GM12878 (cell line): ENCODE measurements around the gene RAB11FIP2. TPM values are rescaled to one million over a fixed set of nuclear protein-coding genes. Genes with fewer than 3 reads are reported as not detected.
A peak's percentile ranks its signal among the peaks of the same experiment; 100 is the strongest.

Experiments
- ATAC-seq: fragments of 200-7000 bp; cut with Tn5 transposase; 3 replicates; pipeline ENCODE4 v1.9.1; 2020; ENCODE audit warnings: mild to moderate bottlenecking, moderate library complexity
- BruUV-seq: library from RNA; stranded (reverse); fragments of 400-500 nt; replicated peaks from 2 replicates; lab custom pipeline; 2021; lab: Mats Ljungman, UMichigan
- CTCF ChIA-PET: fragments of 300-600 bp; sonication (Branson Sonifier 250); formaldehyde crosslinking; extraction: SDS; loops from one replicate; lab custom pipeline; 2021; ENCODE audit warnings: inconsistent platforms; lab: Yijun Ruan, JAX
- POLR2A ChIA-PET: fragments of 350-600 bp; formaldehyde crosslinking; extraction: SDS; loops from one replicate; lab custom pipeline; 2021; ENCODE audit warnings: inconsistent platforms; lab: Charles Lee
- RAD21 ChIA-PET: fragments of 300-600 bp; sonication (Branson Sonifier 250); formaldehyde crosslinking; loops from one replicate; lab custom pipeline; 2023; ENCODE audit warnings: antibody characterized with exemption; ENCODE audit not compliant: unreplicated experiment; lab: Charles Lee
- SMC1A ChIA-PET: fragments of 300-600 bp; sonication (Branson Sonifier 250); formaldehyde crosslinking; loops from one replicate; lab custom pipeline; 2023; ENCODE audit not compliant: unreplicated experiment, uncharacterized antibody; lab: Charles Lee
- DNase-seq: peaks from one replicate; pipeline ENCODE4 v3.0.0-alpha.2; 2011; ENCODE audit warnings: low read depth, low spot score
- FAIRE-seq: peaks from 3 replicates; lab custom pipeline; 2011; peaks lifted over from hg19 to GRCh38; lab: Jason Lieb, UNC
- H2AFZ ChIP-seq: 2 replicates; pipeline ENCODE4 v1.6.0; 2011; ENCODE audit warnings: low read depth, low read length, control low read depth; ENCODE audit not compliant: control insufficient read depth
- H3K27ac ChIP-seq: 2 replicates; pipeline ENCODE4 v1.5.1; 2011; ENCODE audit warnings: control low read depth; ENCODE audit not compliant: control insufficient read depth, insufficient read depth
- H3K27me3 ChIP-seq, 2 experiments: replicated peaks in 1 of 2; 2 replicates each; pipeline versions ENCODE4 v1.6.0 to v1.6.1; 2011; ENCODE audit warnings: low read length in 1 of 2; ENCODE audit not compliant: control insufficient read depth in 2 of 2, insufficient read depth in 2 of 2
- H3K36me3 ChIP-seq, 2 experiments: 2 replicates each; pipeline ENCODE4 v1.5.1; 2011; ENCODE audit warnings: low read length in 1 of 2; ENCODE audit not compliant: control insufficient read depth in 2 of 2, insufficient read depth in 2 of 2
- H3K4me1 ChIP-seq: 2 replicates; pipeline ENCODE4 v1.6.1; 2011; ENCODE audit warnings: mild to moderate bottlenecking, low read length, moderate library complexity, mixed read lengths; ENCODE audit not compliant: control insufficient read depth, insufficient read depth
- H3K4me2 ChIP-seq: 2 replicates; pipeline ENCODE4 v1.6.0; 2011; ENCODE audit warnings: control low read depth; ENCODE audit not compliant: control insufficient read depth, insufficient read depth
- H3K4me3 ChIP-seq: fragments of 200-600 bp; sonication (generic); 2 replicates; pipeline ENCODE4 v1.5.1; 2016
- H3K79me2 ChIP-seq: 2 replicates; pipeline ENCODE4 v1.6.0; 2011; ENCODE audit warnings: low read length; ENCODE audit not compliant: control insufficient read depth, insufficient read depth
- H3K9ac ChIP-seq: 2 replicates; pipeline ENCODE4 v1.8.0; 2011; ENCODE audit warnings: low read length, control low read depth, mixed read lengths; ENCODE audit not compliant: control insufficient read depth, insufficient read depth
- H3K9me3 ChIP-seq: replicated peaks from 3 replicates; pipeline ENCODE4 v1.5.1; 2011; ENCODE audit warnings: mild to moderate bottlenecking, low read length; ENCODE audit not compliant: control insufficient read depth, insufficient read depth
- H4K20me1 ChIP-seq: 2 replicates; pipeline ENCODE4 v1.6.0; 2011; ENCODE audit not compliant: control insufficient read depth, insufficient read depth
- FOXM1 ChIP-seq: IDR thresholded peaks from 2 replicates; pipeline ENCODE4 v1.6.1; 2012; ENCODE audit warnings: low read depth, mild to moderate bottlenecking, inconsistent platforms, low read length, moderate library complexity
- GABPA ChIP-seq: IDR thresholded peaks from 2 replicates; pipeline ENCODE4 v1.6.1; 2014; ENCODE audit warnings: antibody characterized with exemption, low read depth, mild to moderate bottlenecking, inconsistent platforms
- HSF1 ChIP-seq: fragments of 150-350 bp; IDR thresholded peaks from 2 replicates; pipeline ENCODE4 v1.6.1; 2014; ENCODE audit warnings: mild to moderate bottlenecking, low read depth, low read length
- IKZF2 ChIP-seq, 2 experiments: fragments of 450-650 bp; IDR thresholded peaks; 2 replicates each; pipeline ENCODE4 v1.6.1; 2017; ENCODE audit warnings: mild to moderate bottlenecking in 2 of 2, moderate library complexity in 2 of 2
- LARP7 ChIP-seq: fragments of 450-650 bp; IDR thresholded peaks from 2 replicates; pipeline ENCODE4 v1.6.1; 2017; ENCODE audit warnings: mild to moderate bottlenecking
- NBN ChIP-seq: fragments of 450-650 bp; IDR thresholded peaks from 2 replicates; pipeline ENCODE4 v1.6.1; 2016
- NRF1 ChIP-seq: conservative IDR thresholded peaks from 2 replicates; pipeline ENCODE4 v1.6.1; 2011; ENCODE audit warnings: mild to moderate bottlenecking, low read depth, low read length, improper control_type of control experiment
- PAX5 ChIP-seq: IDR thresholded peaks from 2 replicates; pipeline ENCODE4 v1.6.1; 2011; ENCODE audit warnings: low read depth, low read length, borderline replicate concordance
- PKNOX1 ChIP-seq: fragments of 450-650 bp; IDR thresholded peaks from 2 replicates; pipeline ENCODE4 v1.6.1; 2016; ENCODE audit warnings: mild to moderate bottlenecking
- PRDM15 ChIP-seq: fragments of 450-650 bp; formaldehyde crosslinking; IDR thresholded peaks from 2 replicates; pipeline ENCODE4 v1.4.0; 2020; ENCODE audit warnings: mild to moderate bottlenecking, moderate library complexity
- RAD21 ChIP-seq: IDR thresholded peaks from 2 replicates; pipeline ENCODE4 v1.6.1; 2011; ENCODE audit warnings: mild to moderate bottlenecking, low read depth, low read length, moderate library complexity; ENCODE audit not compliant: insufficient read depth
- RUNX3 ChIP-seq: IDR thresholded peaks from 2 replicates; pipeline ENCODE4 v1.6.1; 2012; ENCODE audit warnings: low read length, inconsistent platforms
- SKIL ChIP-seq: fragments of 450-650 bp; IDR thresholded peaks from 2 replicates; pipeline ENCODE4 v1.6.1; 2017; ENCODE audit warnings: mild to moderate bottlenecking, low read depth, inconsistent platforms; ENCODE audit not compliant: poor library complexity, severe bottlenecking
- SMAD5 ChIP-seq: IDR thresholded peaks from 2 replicates; pipeline ENCODE4 v1.6.1; 2016; ENCODE audit warnings: antibody characterized with exemption, low read depth
- TAF1 ChIP-seq: IDR thresholded peaks from 2 replicates; pipeline ENCODE4 v1.6.1; 2011; ENCODE audit warnings: mild to moderate bottlenecking, low read depth, low read length, borderline replicate concordance
- TARDBP ChIP-seq: IDR thresholded peaks from 2 replicates; pipeline ENCODE4 v1.6.1; 2016; ENCODE audit warnings: borderline replicate concordance
- ZNF217 ChIP-seq: fragments of 450-650 bp; IDR thresholded peaks from 2 replicates; pipeline ENCODE4 v1.6.1; 2017; ENCODE audit warnings: antibody characterized with exemption, mild to moderate bottlenecking
- ZNF24 ChIP-seq: fragments of 450-650 bp; IDR thresholded peaks from 2 replicates; pipeline ENCODE4 v1.6.1; 2017; ENCODE audit warnings: antibody characterized with exemption, mild to moderate bottlenecking
- in situ Hi-C: fragments of 300-500 bp; cut with MboI; formaldehyde crosslinking; loops from 9 replicates; pipeline ENCODE4 v1.14.3; 2018; ENCODE audit warnings: mixed read lengths
- intact Hi-C: fragments of 100-400 bp; cut with micrococcal nuclease; formaldehyde crosslinking; loops from one replicate; pipeline ENCODE4 v1.14.2; 2022; ENCODE audit not compliant: unreplicated experiment
- polyA plus RNA-seq, 11 experiments: library from polyadenylated mRNA; depleted of rRNA in 4 of 11; unstranded in 6 of 11; stranded (reverse) in 5 of 11; fragments of >200 nt; fragmentation: Nextera tagmentation in 4 of 11; fragmentation: Illumina TruSeq in 1 of 11; extraction: Ambion mirVana in 4 of 11; extraction: Trizol in 1 of 11; gene quantifications; 1 replicate in 1 of 11; 2 replicates in 10 of 11; pipeline versions ENCODE4 v1.2.1 to v1.2.3, GENCODE V29; 2011 to 2016; ENCODE audit warnings: inconsistent platforms in 2 of 11, missing spikeins in 2 of 11, low read depth in 1 of 11
- total RNA-seq, 4 experiments: library from RNA; depleted of rRNA in 3 of 4; stranded (reverse); fragments of >200 nt in 3 of 4; fragmentation: Illumina TruSeq in 1 of 4; extraction: Trizol in 1 of 4; gene quantifications; 2 replicates each; pipeline versions ENCODE4 v1.2.1 to v1.2.3, GENCODE V29; 2013 to 2021

RAB11FIP2 gene
- total and polyA plus RNA-seq, 10 of the 15 experiments (the other 5 are each of a cell fraction or from before 2014, with no cell fraction given): 1.8 to 16.7 (median 4.3) TPM

GRCh38 chr10:118028619-118029018, 18.1 kb downstream of the RAB11FIP2 start:
- Histone ChIP-seq H3K27ac (no peak overlapping the region), H3K9ac (no peak overlapping the region), H3K36me3 (peaks cover 0 to 2% of the 10 kb centered on the region in 2 experiments; a peak in 2 of 4 replicates), H3K4me3 (0 out of 2 replicates have a peak overlapping the region, but pooled peaks have one; percentile 10), H3K4me1 (peaks cover 10% of the 10 kb centered on the region; the same call in 1 of the 2 replicates), H3K9me3 (no peaks in the 10 kb centered on the region), H3K4me2 (peak overlapping the region; percentile 46), H2AFZ (no peak overlapping the region), H3K27me3 (no peaks in the 10 kb centered on the region), H3K79me2 (no peaks in the 10 kb centered on the region), H4K20me1 (no peaks in the 10 kb centered on the region)
- SMC1A ChIA-PET: interaction anchor here (1.4 to 4.4 kb wide), 5 partner anchors 12 to 812 kb away, joined by 3 to 31 read pairs (median 4); no protein-coding TSS in a partner anchor
- DNase-seq (peak; percentile 33), ATAC-seq (peak; percentile 97), FAIRE-seq (peak; percentile 91)
- BruUV-seq: no TSS peak
- RAD21 ChIA-PET: interaction anchor here (1.0 to 1.4 kb wide), 4 partner anchors 13 to 89 kb away, joined by 3 to 6 read pairs (median 3); no protein-coding TSS in a partner anchor
- intact Hi-C loops (no loop called here), in situ Hi-C loops (no loop called here)
- CTCF ChIA-PET: interaction anchor here (0.6 to 1.3 kb wide), 6 partner anchors 8 to 873 kb away, joined by 3 read pairs; no protein-coding TSS in a partner anchor
- POLR2A ChIA-PET: no interaction called here
- no peak for TF ChIP-seq GABPA
- TF ChIP-seq PRDM15 (CRISPR knock-in tag): no peak
- peak; percentile 44; the same call in 1 of the 2 replicates for TF ChIP-seq NBN
- TF ChIP-seq HSF1: no peak
- peak; percentile 75 for TF ChIP-seq SKIL
- TF ChIP-seq SMAD5: no peak
- TF ChIP-seq ZNF24: peak; percentile 59; the same call in 1 of the 2 replicates
- no peak for TF ChIP-seq RAD21
- TF ChIP-seq NRF1: no peak
- peak; percentile 54 to 64; a peak in 2 of 4 replicates for TF ChIP-seq IKZF2 (IDR thresholded peaks at IDR 0.05)
- TF ChIP-seq TAF1: no peak
- TF ChIP-seq PKNOX1: no peak
- TF ChIP-seq ZNF217: peak; percentile 82; the same call in 1 of the 2 replicates
- no peak for TF ChIP-seq PAX5
- no peak for TF ChIP-seq TARDBP
- no peak for TF ChIP-seq LARP7
- no peak for TF ChIP-seq FOXM1
- TF ChIP-seq RUNX3: peak; percentile 79
